Suppressor macrophage (primary cell): ENCODE measurements around the gene C2CD3.
"Not testable (repeated sequence)": the region's sequence is repeated elsewhere in the genome, so short reads cannot be mapped to it uniquely, and the experiment has no call there.

ENCODE experiments used
- DNase-seq, 4 experiments: peaks; one replicate each; pipeline ENCODE4 v3.0.0-alpha.2; 2020 to 2022

Gene C2CD3

DNA sequence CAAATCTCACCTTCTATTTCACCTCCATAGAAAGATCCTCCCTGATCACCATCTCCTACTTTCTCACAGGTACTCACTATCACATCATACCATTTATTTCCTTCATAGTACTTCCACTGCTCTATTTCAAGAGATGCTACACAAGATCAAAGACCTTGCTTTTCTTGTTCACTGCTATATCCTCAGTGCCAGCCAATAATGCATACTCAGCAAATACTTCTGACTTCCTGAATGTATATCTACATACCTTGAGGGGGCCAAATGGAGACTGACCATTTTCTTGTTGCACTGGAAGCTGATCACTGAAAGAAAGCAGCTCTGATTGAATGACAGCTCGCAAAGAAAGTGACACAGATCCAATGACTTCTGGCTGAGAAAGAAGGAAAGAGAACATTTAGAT, 64.7 kb downstream of the C2CD3 start:
- no peak for DNase-seq

DNA sequence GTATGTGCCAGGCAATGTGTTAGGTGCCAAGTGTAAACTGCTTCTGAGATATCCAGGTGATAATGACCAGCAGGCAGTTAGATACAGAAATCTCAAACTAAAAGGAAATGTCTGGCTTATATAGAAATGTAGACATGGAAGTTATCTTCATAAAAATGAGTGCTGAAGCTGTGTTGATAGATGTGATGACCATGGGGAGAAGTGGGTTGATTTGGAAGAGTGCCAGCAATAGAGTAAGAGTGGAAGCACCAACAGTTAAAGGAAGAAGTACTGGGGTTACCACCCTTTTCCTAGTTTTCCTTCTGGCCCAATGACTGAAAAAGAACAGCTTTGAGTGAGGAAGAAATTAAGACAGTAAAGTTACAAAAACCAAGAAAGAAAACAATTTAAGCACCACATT, 68.5 kb downstream of the C2CD3 start:
- peak; percentile 8 to 59 (median 34) for DNase-seq

DNA sequence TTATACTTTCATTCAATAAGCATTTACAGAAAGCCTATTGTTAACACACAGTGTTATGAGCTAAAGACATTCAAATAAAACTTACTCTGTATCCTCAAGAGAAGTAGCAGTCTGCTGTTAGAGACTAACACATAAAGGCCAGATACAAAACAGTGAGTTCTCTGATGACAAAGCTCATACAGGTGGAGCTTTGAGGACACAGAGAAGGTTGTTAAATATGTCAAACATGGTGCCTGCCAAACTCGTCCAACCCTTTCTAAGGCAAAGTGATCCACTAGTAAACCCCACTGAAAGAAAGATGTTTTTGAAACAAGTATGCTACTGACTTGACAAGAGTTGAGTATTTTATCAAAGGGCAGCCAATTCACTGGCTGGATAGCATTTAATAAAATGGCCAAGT, 70.1 kb downstream of the C2CD3 start:
- no peak for DNase-seq

DNA sequence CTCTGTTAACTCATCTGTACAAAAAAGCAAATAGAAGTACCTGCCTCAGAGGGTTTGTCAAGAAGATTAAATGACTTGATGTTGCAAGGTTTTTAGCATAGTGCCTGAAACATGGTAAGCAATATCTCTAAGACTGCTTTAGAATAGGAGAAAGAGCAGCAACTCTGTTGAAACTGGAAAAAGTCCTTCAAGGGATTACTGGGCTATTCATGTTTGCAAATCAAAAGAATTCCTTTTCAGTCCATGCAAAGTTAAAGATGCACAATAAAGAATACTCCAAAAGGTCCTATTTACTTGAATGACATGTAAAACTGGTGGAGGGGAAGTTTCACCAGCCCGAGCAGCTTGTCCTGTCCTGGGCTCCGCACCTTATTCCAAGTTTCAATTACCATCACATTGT, 70.6 kb downstream of the C2CD3 start:
- no peak for DNase-seq

DNA sequence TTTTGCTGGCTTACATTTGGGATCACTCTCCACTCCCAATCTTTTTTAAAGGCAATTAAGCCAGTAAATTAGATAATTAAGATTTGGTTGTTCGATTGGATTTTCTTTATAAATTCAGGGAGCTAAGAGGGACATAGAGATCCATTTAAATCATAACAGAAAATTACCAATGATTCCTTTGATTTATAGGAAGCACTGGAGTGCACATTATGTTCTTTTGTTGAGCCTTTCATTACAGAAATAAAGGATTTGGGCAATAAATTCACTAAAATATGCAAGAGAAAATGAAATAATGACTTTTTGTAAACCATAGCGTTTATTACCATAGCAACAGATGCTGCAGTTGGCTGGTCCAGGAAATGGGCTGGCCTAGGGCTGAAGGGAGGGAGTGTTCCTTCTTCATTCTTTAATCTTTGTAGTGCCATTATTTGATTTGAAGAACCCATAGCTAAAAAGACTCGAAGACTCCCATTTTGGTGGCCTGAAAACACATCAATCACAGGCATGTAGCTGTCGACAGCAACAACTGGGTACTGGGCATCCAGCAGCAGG, 73.0 kb downstream of the C2CD3 start:
- DNase-seq, result no peak

DNA sequence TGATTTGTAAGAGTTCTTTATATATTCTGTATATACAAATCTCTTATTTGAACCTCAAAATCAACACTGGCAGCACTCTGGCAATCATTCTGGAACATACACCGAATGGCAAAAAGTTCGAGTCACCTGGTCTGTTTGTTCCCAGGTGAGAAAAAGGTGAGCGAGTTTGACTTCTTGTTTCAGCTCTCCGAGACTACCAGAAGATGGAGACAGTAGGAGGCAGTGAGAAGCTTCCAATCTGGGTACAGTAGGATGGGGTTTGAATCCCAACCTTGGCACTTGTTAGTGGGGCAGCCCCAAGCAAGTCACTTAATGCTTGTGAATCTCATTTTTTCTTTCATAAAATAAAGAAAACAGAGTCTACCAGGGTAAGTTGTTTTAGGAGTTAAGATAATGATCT, 76.4 kb downstream of the C2CD3 start:
- no peak for DNase-seq

DNA sequence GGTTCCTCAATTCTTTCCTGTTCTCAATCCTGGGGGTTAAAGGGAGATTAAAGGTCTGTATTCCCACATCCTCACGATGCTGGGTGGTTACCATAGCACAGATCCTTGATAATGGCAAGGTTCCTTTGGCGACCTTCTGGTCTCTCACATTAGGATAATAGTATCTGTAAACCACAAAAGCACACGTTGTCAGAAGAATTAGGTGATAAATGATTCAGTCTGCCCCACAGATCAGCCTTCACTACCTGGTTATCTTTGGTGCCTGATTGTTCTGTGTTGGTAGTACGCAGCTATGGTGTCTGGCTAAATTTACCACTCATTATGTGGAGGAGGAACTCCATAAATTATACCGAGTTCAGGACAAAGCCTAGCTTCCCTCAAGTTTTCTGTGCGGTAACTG, 78.4 kb downstream of the C2CD3 start:
- DNase-seq, result no peak

DNA sequence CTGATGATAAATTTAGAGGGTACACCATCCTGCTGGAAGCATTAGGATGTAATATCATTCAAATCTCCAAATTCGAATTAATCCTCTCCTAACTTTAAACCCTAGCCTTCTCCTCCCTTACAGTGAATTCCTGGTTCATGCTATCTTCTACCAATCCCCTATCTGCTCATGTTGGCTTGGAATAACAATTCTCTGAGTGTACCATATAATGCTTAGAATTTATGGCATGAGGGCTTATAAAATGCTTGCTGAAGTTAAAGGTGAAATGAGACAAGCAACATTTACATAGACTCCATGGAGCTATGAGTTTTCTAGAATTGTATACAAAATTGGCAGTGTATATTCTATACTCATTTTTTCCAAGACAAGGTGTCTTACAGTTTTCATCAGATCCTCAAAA, 79.3 kb downstream of the C2CD3 start:
- no peak for DNase-seq

DNA sequence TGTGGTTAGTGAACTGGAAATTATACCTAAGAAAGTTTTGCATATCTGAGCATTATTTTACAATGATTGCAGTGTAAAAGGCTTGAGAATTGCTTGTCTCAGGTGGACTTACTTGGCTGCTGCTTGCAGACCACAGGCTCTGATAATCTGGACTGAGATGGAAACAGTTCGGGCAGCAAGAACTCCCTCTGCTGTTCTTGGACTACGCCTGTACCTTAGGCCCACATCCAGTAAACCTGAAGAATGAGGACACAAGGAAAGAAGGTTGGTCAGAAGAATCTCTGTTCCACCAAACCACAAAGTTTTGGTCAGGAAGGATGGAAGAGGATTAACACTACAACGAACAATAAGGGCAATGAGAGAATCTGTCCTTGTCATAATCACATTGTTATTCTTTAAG, 80.1 kb downstream of the C2CD3 start:
- peak in 2 of 4 experiments; percentile 10 to 12 for DNase-seq

DNA sequence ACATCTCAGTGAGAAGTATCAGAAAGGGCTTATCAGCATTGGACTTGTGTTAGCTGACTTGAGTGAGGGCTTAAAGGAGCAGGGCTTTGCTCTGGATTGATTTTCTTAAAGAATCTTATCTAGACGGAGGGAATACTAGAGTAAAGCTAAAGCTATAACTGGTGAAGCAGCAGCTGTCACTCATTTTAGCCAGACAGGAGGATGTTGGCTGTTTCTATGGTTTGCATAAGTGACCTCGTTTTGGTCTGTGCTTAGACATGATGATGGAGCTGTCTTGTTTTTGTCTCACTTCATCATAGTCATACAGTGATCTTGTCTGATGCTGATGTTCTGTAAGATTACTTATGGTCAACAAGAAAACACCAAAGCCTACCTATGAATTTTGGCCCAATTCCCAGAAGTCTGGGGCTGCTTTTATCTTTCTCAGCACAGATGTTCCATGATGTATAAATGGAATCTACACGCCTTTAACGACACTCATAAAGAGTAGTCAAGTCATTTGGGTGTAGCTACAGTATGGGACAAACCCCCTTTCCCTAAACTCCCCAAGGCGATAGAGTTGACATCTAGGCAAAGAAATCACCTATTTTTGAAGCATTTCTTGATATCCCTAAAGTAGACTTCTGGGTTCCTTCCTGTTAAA, 84.4 kb downstream of the C2CD3 start:
- no peak for DNase-seq

DNA sequence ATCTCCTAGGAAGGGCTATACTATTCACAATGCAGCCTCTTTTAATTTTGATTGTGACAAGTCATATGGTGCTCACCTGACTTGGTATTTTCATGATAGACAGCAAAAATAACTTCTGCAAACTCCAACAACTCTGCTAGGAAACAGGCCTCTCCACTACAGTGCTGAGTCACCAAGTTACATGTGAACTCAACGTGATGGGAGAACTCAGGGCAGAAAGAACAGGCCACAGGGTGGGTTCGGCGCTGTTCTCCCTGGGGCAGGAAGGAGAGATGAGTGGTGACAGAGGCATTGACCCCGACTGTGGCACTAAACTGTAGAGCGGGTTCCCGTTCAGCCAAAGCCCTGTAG, 85.3 kb downstream of the C2CD3 start:
- DNase-seq, result peak; percentile 71 to 91 (median 84)

DNA sequence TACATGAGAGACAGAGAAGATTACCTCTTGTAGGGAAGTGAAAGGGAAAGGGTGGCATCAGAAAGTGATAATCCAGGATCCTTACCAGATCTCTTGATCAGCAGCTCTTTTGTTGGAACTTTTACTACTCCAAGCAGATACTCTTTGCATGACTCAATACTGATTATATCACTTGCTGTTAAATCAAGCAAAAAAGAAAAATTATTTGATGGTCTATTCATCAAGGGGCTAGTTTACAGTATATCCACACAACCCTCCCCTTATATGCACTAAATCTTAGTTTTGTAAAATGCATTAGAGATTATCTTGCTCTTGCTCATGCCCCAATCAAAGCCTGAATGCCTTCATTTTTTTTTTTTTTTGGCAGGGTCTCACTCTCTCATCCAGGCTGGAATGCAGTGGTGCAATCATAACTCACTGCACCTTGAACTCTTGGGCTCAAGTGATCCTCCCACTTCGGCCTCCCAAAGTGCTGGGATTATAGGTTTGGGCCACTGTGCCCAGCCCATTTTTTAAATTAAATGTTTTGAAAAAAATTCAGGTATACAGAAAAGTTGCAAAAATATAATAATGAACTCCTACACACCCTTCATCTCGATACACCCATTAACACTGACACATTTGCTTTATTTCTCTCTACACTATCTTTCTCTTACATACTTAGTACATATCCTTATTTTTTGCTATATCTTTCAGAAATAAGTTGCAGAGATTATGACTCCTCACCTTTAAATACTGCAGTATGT, 85.8 kb downstream of the C2CD3 start:
- DNase-seq, result peak in 2 of 4 experiments; percentile 11 to 14

DNA sequence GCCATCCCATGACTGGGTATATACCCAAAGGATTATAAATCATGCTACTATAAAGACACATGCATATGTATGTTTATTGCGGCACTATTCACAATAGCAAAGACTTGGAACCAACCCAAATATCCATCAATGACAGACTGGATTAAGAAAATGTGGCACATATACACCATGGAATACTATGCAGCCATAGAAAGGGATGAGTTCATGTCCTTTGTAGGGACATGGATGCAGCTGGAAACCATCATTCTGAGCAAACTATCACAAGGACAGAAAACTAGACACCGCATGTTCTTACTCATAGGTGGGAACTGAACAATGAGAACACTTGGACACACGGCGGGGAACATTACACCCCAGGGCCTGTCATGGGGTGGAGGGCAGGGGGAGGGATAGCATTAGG, 86.9 kb downstream of the C2CD3 start:
- not testable (repeated sequence) for DNase-seq

DNA sequence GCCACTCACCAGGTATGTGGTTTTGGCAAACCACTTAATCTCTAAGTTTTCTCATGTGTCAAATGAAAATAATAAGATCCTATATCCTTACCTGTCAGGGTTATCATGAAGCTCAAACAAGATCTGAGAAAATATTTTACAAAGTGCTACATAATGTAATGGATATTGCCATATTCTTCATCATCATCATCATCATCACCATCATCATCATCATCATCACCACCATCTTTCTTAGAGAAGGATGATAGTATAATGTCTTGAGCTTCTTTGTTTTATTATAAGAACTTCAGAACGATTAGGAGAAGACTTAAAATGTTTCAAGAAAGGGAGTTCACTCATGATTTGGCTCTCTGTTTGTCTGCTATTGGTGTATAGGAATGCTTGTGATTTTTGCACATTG, 89.4 kb downstream of the C2CD3 start:
- no peak for DNase-seq

DNA sequence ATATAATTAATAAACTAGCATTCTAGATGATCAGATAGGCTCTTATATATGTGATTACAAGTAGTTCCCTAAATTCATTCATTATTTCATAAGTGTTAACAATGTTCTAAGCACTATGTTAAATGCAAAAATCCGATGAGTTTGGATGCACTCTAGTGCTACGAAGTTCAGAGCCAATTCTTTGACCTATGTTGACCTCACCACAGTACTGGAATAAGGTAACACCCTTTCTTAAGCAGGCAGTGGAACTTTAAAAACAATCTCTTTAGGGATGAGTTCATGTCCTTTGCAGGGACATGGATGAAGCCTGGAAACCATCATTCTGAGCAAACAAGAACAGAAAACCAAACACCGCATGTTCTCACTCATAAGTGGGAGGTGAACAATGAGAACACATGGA, 93.6 kb downstream of the C2CD3 start:
- DNase-seq, result no peak

DNA sequence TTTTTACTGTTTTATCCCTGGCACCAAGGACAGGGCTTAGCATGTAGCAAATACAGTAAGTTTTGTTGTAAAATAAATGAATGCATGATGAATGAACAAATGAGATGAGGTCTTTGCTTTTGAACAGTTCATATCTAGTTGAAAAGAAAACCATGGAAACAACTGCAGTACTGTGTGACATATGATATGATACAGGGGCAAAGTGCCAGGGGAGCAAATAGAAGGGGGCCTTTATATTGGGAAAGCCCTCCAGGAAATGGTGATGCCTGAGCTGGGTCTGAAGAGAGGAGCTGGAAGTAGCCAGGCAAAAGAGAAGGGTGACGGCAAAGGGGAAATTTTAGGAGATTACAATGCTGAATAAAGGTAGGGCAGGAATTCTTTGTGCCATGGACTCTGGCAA, 98.1 kb downstream of the C2CD3 start:
- no peak for DNase-seq

DNA sequence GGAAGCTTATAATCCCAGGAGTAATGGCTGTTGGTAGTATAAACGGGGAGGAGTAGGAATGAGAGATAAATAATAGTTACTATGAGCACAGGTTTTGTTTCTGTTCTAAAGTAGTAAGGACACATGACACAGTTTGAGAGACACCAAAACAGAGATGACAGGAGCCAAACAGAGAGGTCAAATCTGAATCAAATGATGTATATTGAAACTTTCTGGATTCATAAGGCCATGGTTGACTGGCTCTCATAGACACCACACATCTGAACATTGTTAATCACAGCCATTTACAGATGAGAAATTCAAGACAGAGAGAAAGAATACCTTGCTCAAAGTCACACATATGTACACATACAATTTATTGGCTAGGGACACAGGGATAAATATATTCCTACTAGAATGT, 98.5 kb downstream of the C2CD3 start:
- DNase-seq, result no peak

DNA sequence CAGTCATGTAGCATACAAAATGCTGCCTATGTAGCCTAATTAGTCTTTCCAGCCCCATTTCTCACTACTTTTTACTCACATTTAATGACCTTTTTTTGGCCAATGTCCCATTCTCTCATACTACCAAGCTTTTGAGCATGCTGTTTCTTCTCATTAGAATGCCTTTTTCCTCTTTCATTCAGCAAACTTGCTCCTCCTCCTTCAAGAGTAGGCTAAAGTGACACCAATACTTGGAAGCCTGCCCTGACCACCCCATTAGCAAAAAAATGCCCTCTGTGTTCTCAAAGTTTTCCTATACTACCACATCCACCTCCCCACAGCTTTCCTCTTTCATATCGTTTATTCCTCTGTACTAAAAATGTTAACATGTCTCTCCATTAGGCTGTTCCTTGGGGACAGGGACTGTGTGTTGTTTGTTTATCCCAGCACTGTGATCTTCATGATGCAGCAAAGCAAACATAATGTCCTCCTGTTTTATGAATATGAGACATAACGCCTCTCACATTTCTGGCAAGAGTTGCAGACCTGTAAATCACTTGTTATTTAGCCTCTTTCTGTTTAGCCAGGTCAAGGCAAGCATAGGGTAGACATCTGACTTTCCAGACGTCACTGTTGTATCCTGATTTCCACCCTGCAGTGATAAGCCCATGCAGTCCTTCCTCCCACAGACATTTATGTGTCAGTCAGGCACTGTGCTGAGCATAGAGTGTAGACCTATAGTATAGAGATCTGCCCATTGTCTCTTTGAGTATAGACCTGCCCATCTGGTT, 99.9 kb downstream of the C2CD3 start:
- DNase-seq, result no peak

DNA sequence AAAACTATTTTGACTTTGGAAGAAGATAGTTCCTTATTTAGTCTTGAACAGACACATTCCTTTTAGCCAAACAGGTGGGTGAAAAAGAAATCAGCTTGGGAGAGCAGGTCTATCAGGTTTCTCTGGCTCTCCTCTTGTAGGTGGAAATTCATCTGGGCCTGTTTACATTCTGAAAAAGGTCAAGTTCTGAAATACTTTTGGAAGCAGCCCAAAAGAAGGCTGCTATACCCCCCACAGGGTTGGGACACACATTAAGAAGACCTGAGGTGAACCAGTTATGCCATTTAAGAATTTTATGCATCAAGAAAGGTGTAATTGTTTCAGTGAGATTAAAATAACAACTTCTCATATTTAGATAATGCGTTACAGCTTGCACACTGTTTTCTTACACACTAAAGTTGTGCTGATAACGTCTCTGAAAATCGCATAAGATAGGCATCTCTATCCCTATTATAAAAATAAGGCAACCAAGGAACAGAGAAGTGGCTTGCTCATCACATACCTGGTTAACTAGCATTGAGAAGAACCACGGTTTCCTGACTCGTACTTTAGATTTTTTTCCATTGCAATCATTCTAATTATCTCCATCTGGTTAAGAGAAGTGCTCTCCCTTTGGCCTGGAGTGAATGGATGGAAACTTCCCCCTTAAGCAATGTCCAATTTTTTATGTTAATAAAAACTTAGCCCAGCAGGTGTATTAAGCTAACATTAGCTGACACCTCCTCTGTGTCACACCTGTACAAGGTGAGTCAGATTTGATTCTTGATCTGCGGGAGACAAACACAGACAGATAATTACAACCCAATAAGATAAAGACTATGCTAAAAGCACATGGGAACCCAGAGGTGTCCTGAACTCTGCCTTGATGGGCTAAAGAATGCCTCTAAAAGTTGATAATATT, 101.4 kb downstream of the C2CD3 start:
- no peak for DNase-seq

DNA sequence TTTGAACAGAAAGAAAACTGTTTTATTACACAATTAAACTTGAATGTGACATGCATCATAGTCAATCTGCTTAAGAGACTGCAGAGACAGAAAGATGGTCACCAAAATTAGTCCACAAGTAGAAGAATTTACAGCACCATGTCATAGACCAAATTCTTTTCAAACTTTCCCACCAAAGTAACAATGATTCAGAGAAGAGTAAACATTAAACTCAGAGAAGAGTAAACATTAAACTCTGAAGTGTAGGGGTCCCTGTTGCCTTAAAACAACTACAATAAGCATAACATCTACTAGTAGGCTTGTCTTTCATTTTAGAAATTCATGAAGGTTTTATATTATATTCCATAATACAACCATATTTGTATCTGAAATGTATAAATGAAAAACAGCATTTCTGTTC, 104.1 kb downstream of the C2CD3 start:
- DNase-seq, result not testable (repeated sequence)

DNA sequence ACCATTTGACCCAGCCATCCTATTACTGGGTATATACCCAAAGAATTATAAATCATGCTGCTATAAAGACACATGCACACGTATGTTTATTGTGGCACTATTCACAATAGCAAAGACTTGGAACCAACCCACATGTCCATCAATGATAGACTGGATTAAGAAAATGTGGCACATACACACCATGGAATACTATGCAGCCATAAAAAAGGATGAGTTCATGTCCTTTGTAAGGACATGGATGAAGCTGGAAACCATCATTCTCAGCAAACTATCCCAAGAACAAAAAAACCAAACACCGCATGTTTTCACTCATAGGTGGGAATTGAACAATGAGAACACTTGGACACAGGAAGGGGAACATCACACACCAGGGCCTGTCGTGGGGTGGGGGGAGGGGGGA, 105.3 kb downstream of the C2CD3 start:
- DNase-seq, result not testable (repeated sequence)

DNA sequence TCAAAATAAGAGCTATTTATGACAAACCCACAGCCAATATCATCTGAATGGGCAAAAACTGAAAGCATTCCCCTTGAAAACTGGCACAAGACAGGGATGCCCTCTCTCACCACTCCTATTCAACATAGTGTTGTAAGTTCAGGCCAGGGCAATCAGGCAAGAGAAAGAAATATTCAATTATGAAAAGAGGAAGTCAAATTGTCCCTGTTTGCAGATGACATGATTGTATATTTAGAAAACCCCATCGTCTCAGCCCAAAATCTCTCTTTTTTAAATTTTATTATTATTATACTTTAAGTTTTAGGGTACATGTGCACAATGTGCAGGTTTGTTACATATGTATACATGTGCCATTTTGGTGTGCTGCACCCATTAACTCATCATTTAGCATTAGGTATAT, 107.2 kb downstream of the C2CD3 start:
- peak in 2 of 4 experiments; percentile 9 to 10 for DNase-seq
